Effector memory CD8-positive, alpha-beta T cell (primary cell): ENCODE data around the gene RIPPLY2.

ENCODE experiments used
- ATAC-seq: fragments of 150-1000 bp; cut with Tn5 transposase; replicated peaks from 2 replicates; pipeline ENCODE4 v1.10.0; 2021; ENCODE audit warnings: mild to moderate bottlenecking, moderate library complexity
- DNase-seq, 3 experiments: peaks; one replicate each; pipeline ENCODE4 v3.0.0; 2021
- H3K27ac Mint-ChIP-seq, 2 donors: one replicate each; pipeline ENCODE4 v1.8.0; 2022; ENCODE audit warnings: mild to moderate bottlenecking in 2 of 2, mixed read lengths in 2 of 2, moderate library complexity in 2 of 2
- H3K27me3 Mint-ChIP-seq, 2 donors: one replicate each; pipeline ENCODE4 v1.8.0; 2022; ENCODE audit warnings: mixed read lengths in 2 of 2
- H3K36me3 Mint-ChIP-seq: one replicate; pipeline ENCODE4 v1.8.0; 2022; ENCODE audit warnings: mild to moderate bottlenecking, moderate library complexity, mixed read lengths; ENCODE audit not compliant: insufficient read depth
- H3K4me1 Mint-ChIP-seq, 2 donors: one replicate each; pipeline ENCODE4 v1.8.0; 2022; ENCODE audit warnings: low read depth in 2 of 2, mixed read lengths in 2 of 2
- H3K4me3 Mint-ChIP-seq, 2 donors: one replicate each; pipeline ENCODE4 v1.8.0; 2022; ENCODE audit warnings: mild to moderate bottlenecking in 2 of 2, mixed read lengths in 2 of 2, moderate library complexity in 2 of 2
- H3K9me3 Mint-ChIP-seq, 2 donors: one replicate each; pipeline ENCODE4 v1.8.0; 2022; ENCODE audit warnings: mixed read lengths in 2 of 2

RIPPLY2 gene

DNA sequence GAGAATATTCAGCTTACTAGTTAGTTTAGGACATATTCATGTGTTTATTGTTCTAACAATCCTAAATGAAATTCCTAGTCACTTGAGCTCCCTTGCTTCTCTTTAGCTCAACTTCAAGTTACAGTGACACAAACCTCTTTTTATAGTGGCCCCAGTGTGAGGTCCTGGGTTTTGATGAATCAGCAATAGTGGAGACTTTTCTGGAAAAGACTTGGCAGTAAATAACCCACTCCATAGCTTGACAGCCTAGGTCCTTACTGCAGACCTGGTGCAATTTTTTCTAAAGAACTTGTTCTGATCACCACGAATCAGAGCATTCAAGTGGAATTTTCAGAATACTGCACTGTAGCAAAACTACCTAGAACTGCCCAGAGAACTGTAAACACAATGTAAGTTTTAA, 6.9 kb upstream of the RIPPLY2 start:
- no peak overlapping the region for H3K27ac Mint-ChIP-seq
- H3K4me3 Mint-ChIP-seq: no peak overlapping the region
- DNase-seq (no peak), ATAC-seq (no peak)
- no peaks in the 10 kb centered on the region for H3K4me1 Mint-ChIP-seq
- H3K36me3 Mint-ChIP-seq: no peaks in the 10 kb centered on the region
- peaks cover 0 to 2% of the 10 kb centered on the region in 2 donors for H3K9me3 Mint-ChIP-seq
- peaks cover 37% of the 10 kb centered on the region in 2 donors for H3K27me3 Mint-ChIP-seq

DNA sequence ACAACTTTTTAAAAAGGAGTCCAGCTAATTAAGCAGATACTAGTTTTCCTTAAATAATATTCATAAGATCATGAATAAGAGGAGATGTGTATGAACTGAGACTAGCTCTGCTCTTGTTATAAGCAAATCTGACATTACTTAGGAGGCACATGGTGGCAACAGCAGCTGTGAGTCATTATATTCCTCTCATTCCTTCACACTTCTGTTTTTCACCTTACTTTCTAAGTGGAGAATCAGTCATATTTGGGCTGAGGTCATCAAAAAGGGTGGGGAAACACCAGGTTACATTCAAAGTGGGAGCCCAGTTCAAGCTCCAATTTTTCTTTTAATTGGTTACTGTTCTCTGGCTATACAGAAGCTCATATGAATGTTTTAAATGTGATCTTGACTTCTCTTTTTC, 6.0 kb upstream of the RIPPLY2 start:
- no peaks in the 10 kb centered on the region for H3K36me3 Mint-ChIP-seq
- no peak overlapping the region for H3K27ac Mint-ChIP-seq
- ATAC-seq (no peak), DNase-seq (no peak)
- peaks cover 40 to 43% of the 10 kb centered on the region in 2 donors for H3K27me3 Mint-ChIP-seq
- no peaks in the 10 kb centered on the region for H3K9me3 Mint-ChIP-seq
- no peak overlapping the region for H3K4me3 Mint-ChIP-seq
- no peaks in the 10 kb centered on the region for H3K4me1 Mint-ChIP-seq

DNA sequence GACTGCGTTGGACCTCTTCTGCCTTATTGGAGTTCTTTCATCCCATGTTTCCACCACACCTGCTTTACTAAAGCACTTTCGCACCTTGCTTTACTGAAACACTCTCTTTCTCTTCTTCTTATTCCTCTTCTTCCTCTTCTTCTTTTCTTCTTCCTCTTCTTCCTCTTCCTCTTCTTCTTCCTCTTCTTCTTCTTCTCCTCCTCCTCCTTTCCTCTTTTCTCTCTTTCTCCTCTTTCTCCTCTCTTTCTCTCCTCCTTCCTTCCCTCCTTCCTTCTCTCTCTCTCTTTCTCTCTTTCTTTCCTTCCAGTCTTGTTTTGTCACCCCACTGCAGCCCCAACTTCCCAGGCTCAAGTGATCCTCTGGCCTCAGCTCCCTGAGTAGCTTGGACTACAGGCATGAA, 4.0 kb upstream of the RIPPLY2 start:
- H3K4me3 Mint-ChIP-seq: no peak overlapping the region
- no peak for DNase-seq
- no peak overlapping the region for H3K27ac Mint-ChIP-seq
- no peaks in the 10 kb centered on the region for H3K9me3 Mint-ChIP-seq
- peaks cover 42 to 58% of the 10 kb centered on the region in 2 donors for H3K27me3 Mint-ChIP-seq
- H3K4me1 Mint-ChIP-seq: peaks cover 3 to 6% of the 10 kb centered on the region in 2 donors
- H3K36me3 Mint-ChIP-seq: no peaks in the 10 kb centered on the region
- ATAC-seq: no peak

DNA sequence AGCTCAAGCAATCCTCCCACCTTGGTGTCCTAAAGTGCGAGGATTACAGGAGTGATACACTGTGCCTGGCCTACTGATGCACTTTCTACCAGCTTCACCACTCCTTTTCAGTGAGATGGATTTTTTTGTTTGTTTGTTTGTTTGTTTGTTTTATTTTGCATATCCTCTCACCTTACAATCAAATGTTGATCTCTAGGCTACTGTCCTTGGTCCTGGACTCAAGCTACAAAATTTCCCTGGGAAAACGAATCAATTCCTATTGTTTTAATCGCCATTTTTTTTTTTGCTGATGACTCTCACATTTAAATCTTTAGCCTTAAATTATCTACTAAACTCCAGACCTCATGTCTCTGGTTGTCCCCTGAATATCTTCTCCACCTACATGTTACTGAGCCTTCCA, 3.5 kb upstream of the RIPPLY2 start:
- ATAC-seq (no peak), DNase-seq (no peak)
- Mint-ChIP-seq H3K9me3 (no peaks in the 10 kb centered on the region), H3K27me3 (peaks cover 47 to 63% of the 10 kb centered on the region in 2 donors), H3K27ac (no peak overlapping the region), H3K36me3 (no peaks in the 10 kb centered on the region), H3K4me3 (no peak overlapping the region), H3K4me1 (peaks cover 3 to 6% of the 10 kb centered on the region in 2 donors)

GRCh38 chr6:83852528-83853177, 507 bp upstream of the RIPPLY2 start:
- peaks cover 3 to 6% of the 10 kb centered on the region in 2 donors for H3K4me1 Mint-ChIP-seq
- H3K4me3 Mint-ChIP-seq: peak overlapping the region; percentile 56 to 71
- no peaks in the 10 kb centered on the region for H3K36me3 Mint-ChIP-seq
- no peaks in the 10 kb centered on the region for H3K9me3 Mint-ChIP-seq
- ATAC-seq (no peak), DNase-seq (no peak)
- no peak overlapping the region for H3K27ac Mint-ChIP-seq
- H3K27me3 Mint-ChIP-seq: peaks cover 63 to 72% of the 10 kb centered on the region in 2 donors

DNA sequence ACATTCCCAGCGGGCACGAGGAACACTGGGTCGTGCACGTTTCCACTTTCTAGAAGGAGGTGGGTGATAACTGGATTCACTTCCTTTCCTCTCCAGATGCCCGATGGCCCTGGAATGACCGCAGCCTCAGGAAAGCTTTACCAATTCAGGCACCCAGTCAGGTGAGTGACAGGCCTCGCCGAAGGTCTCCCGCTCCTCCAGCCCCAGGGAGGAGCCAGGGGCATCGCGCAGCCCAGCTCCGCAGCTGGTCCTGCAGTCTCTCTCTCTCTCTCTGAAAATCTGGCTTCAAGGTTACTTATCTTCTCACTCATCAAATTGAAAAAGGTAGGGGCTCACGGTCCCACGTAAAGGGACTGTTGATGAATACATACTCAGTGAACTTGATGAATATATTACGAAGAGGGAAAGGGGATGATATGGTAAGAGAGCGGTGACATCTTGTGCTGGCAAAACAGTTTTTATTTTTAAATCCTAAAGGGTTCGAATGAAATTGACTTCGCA, 891 bp downstream of the RIPPLY2 start:
- no peaks in the 10 kb centered on the region for H3K9me3 Mint-ChIP-seq
- no peak for ATAC-seq
- H3K4me1 Mint-ChIP-seq: peaks cover 7% of the 10 kb centered on the region in 2 donors
- DNase-seq: no peak
- no peak overlapping the region for H3K27ac Mint-ChIP-seq
- no peaks in the 10 kb centered on the region for H3K36me3 Mint-ChIP-seq
- H3K4me3 Mint-ChIP-seq: peak overlapping the region; percentile 42 to 71
- H3K27me3 Mint-ChIP-seq: peaks cover 55 to 63% of the 10 kb centered on the region in 2 donors

- Mint-ChIP-seq H3K27ac (no peak overlapping the region), H3K4me1 (peaks cover 12% of the 10 kb centered on the region in 2 donors), H3K36me3 (peaks cover 3% of the 10 kb centered on the region), H3K27me3 (peaks cover 47 to 56% of the 10 kb centered on the region in 2 donors), H3K9me3 (no peaks in the 10 kb centered on the region), H3K4me3 (no peak overlapping the region)
- no peak for ATAC-seq
- no peak for DNase-seq
These were observed 1.6 kb downstream of the RIPPLY2 start for GRCh38 chr6:83854766-83855165.

GRCh38 chr6:83859410-83860358, 6.5 kb downstream of the RIPPLY2 start, which contains the start of gene CYB5R4:
Gene CYB5R4, plus strand, starts transcription at chr6:83859689. Its CDS starts 94 bp downstream, at chr6:83859783.
- ATAC-seq (peak; percentile 92), DNase-seq (peak; percentile 93 to 96 (median 93))
- peak within 1 kb of the TSS; percentile 96 to 97 for H3K4me3 Mint-ChIP-seq
- peaks cover 14 to 16% of the 10 kb centered on the region in 2 donors for H3K27me3 Mint-ChIP-seq
- peaks cover 26 to 39% of the 10 kb centered on the region in 2 donors for H3K4me1 Mint-ChIP-seq
- peak within 1 kb of the TSS; percentile 90 to 96 for H3K27ac Mint-ChIP-seq
- peaks cover 17% of the 10 kb centered on the region for H3K36me3 Mint-ChIP-seq
- no peaks in the 10 kb centered on the region for H3K9me3 Mint-ChIP-seq

DNA sequence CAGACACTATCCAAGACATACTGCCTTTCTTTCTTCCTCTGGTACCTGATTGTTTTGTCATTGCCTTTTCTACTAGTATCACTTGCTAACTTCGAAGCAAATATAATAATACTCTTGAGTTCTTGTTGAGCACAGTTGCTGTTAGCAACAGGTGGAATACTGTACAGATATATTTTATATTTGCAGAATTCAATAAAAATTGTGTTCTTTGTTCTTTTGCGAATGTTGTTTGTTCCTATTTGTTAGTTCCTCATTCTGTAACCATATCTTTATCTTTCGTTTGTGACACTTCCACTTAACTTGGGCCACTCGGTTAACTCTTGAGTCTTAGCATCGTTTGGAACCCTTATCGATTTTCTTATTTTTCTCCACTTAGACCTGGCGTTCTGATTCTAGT, 7.2 kb downstream of the RIPPLY2 start:
- ATAC-seq (no peak), DNase-seq (no peak)
- Mint-ChIP-seq H3K4me3 (peak overlapping the region; percentile 96 to 97), H3K4me1 (peaks cover 26 to 39% of the 10 kb centered on the region in 2 donors), H3K27ac (peak overlapping the region; percentile 90 to 96), H3K36me3 (peaks cover 18% of the 10 kb centered on the region), H3K9me3 (no peaks in the 10 kb centered on the region), H3K27me3 (peaks cover 7 to 9% of the 10 kb centered on the region in 2 donors)

GRCh38 chr6:83860782-83861495, 7.8 kb downstream of the RIPPLY2 start:
- DNase-seq (no peak), ATAC-seq (no peak)
- Mint-ChIP-seq H3K27me3 (peaks cover 1 to 3% of the 10 kb centered on the region in 2 donors), H3K4me3 (peak overlapping the region; percentile 96 to 97), H3K36me3 (peaks cover 21% of the 10 kb centered on the region), H3K9me3 (no peaks in the 10 kb centered on the region), H3K4me1 (peaks cover 26 to 39% of the 10 kb centered on the region in 2 donors), H3K27ac (peak overlapping the region; percentile 90 to 96)

GRCh38 chr6:83862776-83863471, 9.8 kb downstream of the RIPPLY2 start:
- DNase-seq (no peak), ATAC-seq (no peak)
- Mint-ChIP-seq H3K27me3 (no peaks in the 10 kb centered on the region), H3K9me3 (no peaks in the 10 kb centered on the region), H3K27ac (no peak overlapping the region), H3K4me3 (no peak overlapping the region), H3K36me3 (peaks cover 34% of the 10 kb centered on the region), H3K4me1 (peaks cover 26 to 47% of the 10 kb centered on the region in 2 donors)

DNA sequence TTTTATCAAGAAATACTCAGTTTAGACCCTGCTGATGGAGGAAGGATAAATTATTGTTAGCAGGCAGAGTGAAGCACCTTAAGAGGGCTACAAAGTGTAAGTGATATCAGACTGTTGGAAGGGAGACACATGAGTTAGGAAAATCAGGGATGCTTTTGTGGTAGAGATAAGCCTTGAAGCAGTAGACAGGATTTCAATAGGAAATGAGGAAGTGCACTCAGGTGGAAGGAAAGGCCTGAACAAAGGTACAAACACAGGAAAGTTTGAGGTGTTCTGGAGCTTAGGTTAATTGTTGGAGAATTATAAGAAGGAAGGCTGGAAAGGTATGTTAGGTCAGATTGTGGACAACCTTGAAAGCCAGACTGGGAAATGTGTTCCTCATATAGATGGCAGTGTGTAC, 13.9 kb downstream of the RIPPLY2 start:
- no peak overlapping the region for H3K27ac Mint-ChIP-seq
- H3K4me1 Mint-ChIP-seq: peaks cover 11 to 24% of the 10 kb centered on the region in 2 donors
- peaks cover 43% of the 10 kb centered on the region for H3K36me3 Mint-ChIP-seq
- H3K4me3 Mint-ChIP-seq: no peak overlapping the region
- DNase-seq (no peak), ATAC-seq (no peak)
- no peaks in the 10 kb centered on the region for H3K9me3 Mint-ChIP-seq
- H3K27me3 Mint-ChIP-seq: no peaks in the 10 kb centered on the region
